ENCODE results near the gene ATP5F1D. TPM values are rescaled to one million over a fixed set of nuclear protein-coding genes. Genes with fewer than 3 reads are reported as not detected.

Gene ATP5F1D
- total and polyA plus RNA-seq, 2 of the 13 experiments (the other 11 are each of a cell fraction or from before 2014, with no cell fraction given), result 39.4 to 78.7 TPM

DNA sequence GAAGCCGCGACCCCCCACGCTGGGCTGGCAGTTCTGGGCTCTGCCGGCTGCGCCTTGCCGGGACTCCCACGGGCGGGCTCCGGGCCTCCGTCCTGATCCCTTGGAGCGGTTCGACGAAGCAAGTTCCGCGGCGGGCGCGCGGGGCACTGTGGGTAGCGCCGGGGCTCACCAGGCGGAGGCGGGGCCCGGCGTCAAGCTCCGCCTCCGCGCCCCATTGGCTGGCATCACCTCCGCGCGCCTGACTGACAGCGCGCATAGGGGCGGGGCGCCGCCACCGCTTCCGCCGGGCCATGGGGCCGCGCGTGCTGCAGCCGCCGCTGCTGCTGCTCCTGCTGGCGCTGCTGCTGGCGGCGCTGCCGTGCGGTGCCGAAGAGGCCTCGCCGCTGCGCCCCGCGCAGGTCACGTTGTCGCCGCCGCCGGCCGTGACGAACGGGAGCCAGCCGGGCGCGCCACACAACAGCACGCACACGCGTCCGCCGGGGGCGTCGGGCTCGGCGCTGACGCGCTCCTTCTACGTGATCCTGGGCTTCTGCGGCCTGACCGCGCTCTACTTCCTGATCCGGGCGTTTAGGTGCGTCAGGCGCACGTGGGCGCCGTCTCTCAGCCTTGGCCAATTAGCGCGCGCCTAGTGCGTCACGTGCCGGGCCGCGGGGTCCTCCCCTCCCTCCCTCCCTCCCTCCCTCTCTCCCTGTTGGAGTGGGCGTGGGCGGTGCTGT lies 33.9 kb downstream of the ATP5F1D start, which contains the start of gene FAM174C (continued):
- TF ChIP-seq, protein P1, sequence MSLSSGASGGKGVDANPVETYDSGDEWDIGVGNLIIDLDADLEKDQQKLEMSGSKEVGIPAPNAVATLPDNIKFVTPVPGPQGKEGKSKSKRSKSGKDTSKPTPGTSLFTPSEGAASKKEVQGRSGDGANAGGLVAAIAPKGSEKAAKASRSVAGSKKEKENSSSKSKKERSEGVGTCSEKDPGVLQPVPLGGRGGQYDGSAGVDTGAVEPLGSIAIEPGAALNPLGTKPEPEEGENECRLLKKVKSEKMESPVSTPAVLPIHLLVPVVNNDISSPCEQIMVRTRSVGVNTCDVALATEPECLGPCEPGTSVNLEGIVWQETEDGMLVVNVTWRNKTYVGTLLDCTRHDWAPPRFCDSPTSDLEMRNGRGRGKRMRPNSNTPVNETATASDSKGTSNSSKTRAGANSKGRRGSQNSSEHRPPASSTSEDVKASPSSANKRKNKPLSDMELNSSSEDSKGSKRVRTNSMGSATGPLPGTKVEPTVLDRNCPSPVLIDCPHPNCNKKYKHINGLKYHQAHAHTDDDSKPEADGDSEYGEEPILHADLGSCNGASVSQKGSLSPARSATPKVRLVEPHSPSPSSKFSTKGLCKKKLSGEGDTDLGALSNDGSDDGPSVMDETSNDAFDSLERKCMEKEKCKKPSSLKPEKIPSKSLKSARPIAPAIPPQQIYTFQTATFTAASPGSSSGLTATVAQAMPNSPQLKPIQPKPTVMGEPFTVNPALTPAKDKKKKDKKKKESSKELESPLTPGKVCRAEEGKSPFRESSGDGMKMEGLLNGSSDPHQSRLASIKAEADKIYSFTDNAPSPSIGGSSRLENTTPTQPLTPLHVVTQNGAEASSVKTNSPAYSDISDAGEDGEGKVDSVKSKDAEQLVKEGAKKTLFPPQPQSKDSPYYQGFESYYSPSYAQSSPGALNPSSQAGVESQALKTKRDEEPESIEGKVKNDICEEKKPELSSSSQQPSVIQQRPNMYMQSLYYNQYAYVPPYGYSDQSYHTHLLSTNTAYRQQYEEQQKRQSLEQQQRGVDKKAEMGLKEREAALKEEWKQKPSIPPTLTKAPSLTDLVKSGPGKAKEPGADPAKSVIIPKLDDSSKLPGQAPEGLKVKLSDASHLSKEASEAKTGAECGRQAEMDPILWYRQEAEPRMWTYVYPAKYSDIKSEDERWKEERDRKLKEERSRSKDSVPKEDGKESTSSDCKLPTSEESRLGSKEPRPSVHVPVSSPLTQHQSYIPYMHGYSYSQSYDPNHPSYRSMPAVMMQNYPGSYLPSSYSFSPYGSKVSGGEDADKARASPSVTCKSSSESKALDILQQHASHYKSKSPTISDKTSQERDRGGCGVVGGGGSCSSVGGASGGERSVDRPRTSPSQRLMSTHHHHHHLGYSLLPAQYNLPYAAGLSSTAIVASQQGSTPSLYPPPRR (CRISPR knock-in tag; IDR thresholded peaks at IDR 0.05; ENCODE audit: borderline replicate concordance), result no peak
- TF ChIP-seq ZNF557 (CRISPR knock-in tag; IDR thresholded peaks at IDR 0.05) (no peak), PRPF4 (IDR thresholded peaks at IDR 0.05; ENCODE audit: low read depth, low read length, poor library complexity, severe bottlenecking) (no peak), ZNF607 (CRISPR knock-in tag; IDR thresholded peaks at IDR 0.05; ENCODE audit: borderline replicate concordance) (peak; percentile 46), CHCHD3 (CRISPR knock-in tag; IDR thresholded peaks at IDR 0.05) (peak; percentile 97), CENPT (CRISPR knock-in tag; IDR thresholded peaks at IDR 0.05; ENCODE audit: low read depth) (0 out of 2 replicates have a peak, but pooled peaks have one; percentile 65), KLF13 (CRISPR knock-in tag; IDR thresholded peaks at IDR 0.05) (no peak), SMARCC2 (IDR thresholded peaks at IDR 0.05) (no peak), ZNF160 (CRISPR knock-in tag; IDR thresholded peaks at IDR 0.05) (peak; percentile 30; the same call in 1 of the 2 replicates), MXD4 (CRISPR knock-in tag; IDR thresholded peaks at IDR 0.05) (peak; percentile 23; the same call in 1 of the 2 replicates), MTA1 (CRISPR knock-in tag; IDR thresholded peaks at IDR 0.05; ENCODE audit: borderline replicate concordance) (no peak), CEBPG (CRISPR knock-in tag; IDR thresholded peaks at IDR 0.05) (no peak), ZEB1 (IDR thresholded peaks at IDR 0.05; ENCODE audit: insufficient replicate concordance, low read depth) (no peak), ZMAT3 (CRISPR knock-in tag; conservative IDR thresholded peaks at IDR 0.05) (peak; percentile 51; the same call in 1 of the 2 replicates)
- TF ChIP-seq, protein P2, sequence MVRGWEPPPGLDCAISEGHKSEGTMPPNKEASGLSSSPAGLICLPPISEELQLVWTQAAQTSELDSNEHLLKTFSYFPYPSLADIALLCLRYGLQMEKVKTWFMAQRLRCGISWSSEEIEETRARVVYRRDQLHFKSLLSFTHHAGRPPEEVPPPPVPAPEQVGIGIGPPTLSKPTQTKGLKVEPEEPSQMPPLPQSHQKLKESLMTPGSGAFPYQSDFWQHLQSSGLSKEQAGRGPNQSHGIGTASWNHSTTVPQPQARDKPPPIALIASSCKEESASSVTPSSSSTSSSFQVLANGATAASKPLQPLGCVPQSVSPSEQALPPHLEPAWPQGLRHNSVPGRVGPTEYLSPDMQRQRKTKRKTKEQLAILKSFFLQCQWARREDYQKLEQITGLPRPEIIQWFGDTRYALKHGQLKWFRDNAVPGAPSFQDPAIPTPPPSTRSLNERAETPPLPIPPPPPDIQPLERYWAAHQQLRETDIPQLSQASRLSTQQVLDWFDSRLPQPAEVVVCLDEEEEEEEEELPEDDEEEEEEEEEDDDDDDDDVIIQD (CRISPR knock-in tag; IDR thresholded peaks at IDR 0.05; ENCODE audit: low read depth), result no peak
- TF ChIP-seq, protein P3, sequence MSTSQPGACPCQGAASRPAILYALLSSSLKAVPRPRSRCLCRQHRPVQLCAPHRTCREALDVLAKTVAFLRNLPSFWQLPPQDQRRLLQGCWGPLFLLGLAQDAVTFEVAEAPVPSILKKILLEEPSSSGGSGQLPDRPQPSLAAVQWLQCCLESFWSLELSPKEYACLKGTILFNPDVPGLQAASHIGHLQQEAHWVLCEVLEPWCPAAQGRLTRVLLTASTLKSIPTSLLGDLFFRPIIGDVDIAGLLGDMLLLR (CRISPR knock-in tag; IDR thresholded peaks at IDR 0.05), result peak; percentile 89
- TF ChIP-seq, protein P4, sequence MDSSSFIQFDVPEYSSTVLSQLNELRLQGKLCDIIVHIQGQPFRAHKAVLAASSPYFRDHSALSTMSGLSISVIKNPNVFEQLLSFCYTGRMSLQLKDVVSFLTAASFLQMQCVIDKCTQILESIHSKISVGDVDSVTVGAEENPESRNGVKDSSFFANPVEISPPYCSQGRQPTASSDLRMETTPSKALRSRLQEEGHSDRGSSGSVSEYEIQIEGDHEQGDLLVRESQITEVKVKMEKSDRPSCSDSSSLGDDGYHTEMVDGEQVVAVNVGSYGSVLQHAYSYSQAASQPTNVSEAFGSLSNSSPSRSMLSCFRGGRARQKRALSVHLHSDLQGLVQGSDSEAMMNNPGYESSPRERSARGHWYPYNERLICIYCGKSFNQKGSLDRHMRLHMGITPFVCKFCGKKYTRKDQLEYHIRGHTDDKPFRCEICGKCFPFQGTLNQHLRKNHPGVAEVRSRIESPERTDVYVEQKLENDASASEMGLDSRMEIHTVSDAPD (CRISPR knock-in tag; IDR thresholded peaks at IDR 0.05), result no peak
- TF ChIP-seq, protein P5, sequence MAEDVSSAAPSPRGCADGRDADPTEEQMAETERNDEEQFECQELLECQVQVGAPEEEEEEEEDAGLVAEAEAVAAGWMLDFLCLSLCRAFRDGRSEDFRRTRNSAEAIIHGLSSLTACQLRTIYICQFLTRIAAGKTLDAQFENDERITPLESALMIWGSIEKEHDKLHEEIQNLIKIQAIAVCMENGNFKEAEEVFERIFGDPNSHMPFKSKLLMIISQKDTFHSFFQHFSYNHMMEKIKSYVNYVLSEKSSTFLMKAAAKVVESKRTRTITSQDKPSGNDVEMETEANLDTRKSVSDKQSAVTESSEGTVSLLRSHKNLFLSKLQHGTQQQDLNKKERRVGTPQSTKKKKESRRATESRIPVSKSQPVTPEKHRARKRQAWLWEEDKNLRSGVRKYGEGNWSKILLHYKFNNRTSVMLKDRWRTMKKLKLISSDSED (CRISPR knock-in tag; IDR thresholded peaks at IDR 0.05), result 0 out of 2 replicates have a peak, but pooled peaks have one; percentile 11

Data from HepG2 (cell line).